CD4-positive, alpha-beta T cell treated with Interleukin-4 for 1 hour (primary cell): ENCODE measurements around the gene ZNF710.
A peak's percentile ranks its signal among the peaks of the same experiment; 100 is the strongest.
"Not testable (repeated sequence)": the region's sequence is repeated elsewhere in the genome, so short reads cannot be mapped to it uniquely, and the experiment has no call there.

Experiments used
- DNase-seq, 2 donors: peaks; one replicate each; pipeline ENCODE4 v3.0.0-alpha.2; 2020 to 2022

ZNF710 gene

GRCh38 chr15:90062973-90063769 lies 62.0 kb downstream of the ZNF710 start:
- no peak for DNase-seq

- peak; percentile 33 to 80 for DNase-seq
Measured at GRCh38 chr15:90063770-90064247, 62.7 kb downstream of the ZNF710 start.

GRCh38 chr15:90064911-90065681 lies 64.0 kb downstream of the ZNF710 start:
- peak in 1 of 2 donors; percentile 33 for DNase-seq

GRCh38 chr15:90065682-90066049 lies 64.5 kb downstream of the ZNF710 start:
- no peak for DNase-seq

GRCh38 chr15:90067181-90067952 lies 66.2 kb downstream of the ZNF710 start:
- no peak for DNase-seq

- no peak for DNase-seq
Measured at GRCh38 chr15:90067953-90068606, 67.0 kb downstream of the ZNF710 start.

- DNase-seq, result not testable (repeated sequence)
Measured at GRCh38 chr15:90070623-90071022, 69.5 kb downstream of the ZNF710 start.

GRCh38 chr15:90071220-90071807 lies 70.2 kb downstream of the ZNF710 start:
- peak; percentile 83 to 85 for DNase-seq

- no peak for DNase-seq
Measured at GRCh38 chr15:90072978-90073640, 72.0 kb downstream of the ZNF710 start.

GRCh38 chr15:90074023-90074422 lies 72.9 kb downstream of the ZNF710 start:
- DNase-seq, result no peak

- DNase-seq, result no peak
Measured at GRCh38 chr15:90074916-90075315, 73.8 kb downstream of the ZNF710 start.

GRCh38 chr15:90075420-90076289 lies 74.5 kb downstream of the ZNF710 start:
- no peak for DNase-seq

GRCh38 chr15:90076716-90077115 lies 75.6 kb downstream of the ZNF710 start:
- DNase-seq, result no peak

GRCh38 chr15:90078965-90079364 lies 77.8 kb downstream of the ZNF710 start:
- no peak for DNase-seq

GRCh38 chr15:90079619-90080457 lies 78.7 kb downstream of the ZNF710 start:
- no peak for DNase-seq

GRCh38 chr15:90080458-90080755 lies 79.3 kb downstream of the ZNF710 start:
- DNase-seq, result no peak

GRCh38 chr15:90080818-90081393 lies 79.8 kb downstream of the ZNF710 start:
- DNase-seq, result no peak

- DNase-seq, result no peak
Measured at GRCh38 chr15:90082140-90082715, 81.1 kb downstream of the ZNF710 start.

GRCh38 chr15:90083419-90083818 lies 82.3 kb downstream of the ZNF710 start:
- DNase-seq, result no peak
